ENCODE results near the gene C21orf91. TPM values are rescaled to one million over a fixed set of nuclear protein-coding genes. Genes with fewer than 3 reads are reported as not detected.

Gene C21orf91
- polyA plus RNA-seq, 1 donor, result 29.4 TPM

Other genes starting within 250 kb of the C21orf91 start
- 44.7 TPM for gene BTG3, start 206.5 kb downstream of the C21orf91 start, polyA plus RNA-seq (ENCODE audit: insufficient read length)